IMR-90 (cell line): ENCODE data around the gene EPC2.

Source experiments
- CTCF ChIP-seq: conservative IDR thresholded peaks from 2 replicates; pipeline ENCODE4 v1.5.1; 2012; ENCODE audit warnings: mild to moderate bottlenecking, low read depth, low read length, improper control_type of control experiment
- MAZ ChIP-seq: IDR thresholded peaks from 2 replicates; pipeline ENCODE4 v1.6.1; 2012; ENCODE audit warnings: low read depth, mild to moderate bottlenecking, low read length, improper control_type of control experiment, moderate library complexity, borderline replicate concordance
- MXI1 ChIP-seq: IDR thresholded peaks from 2 replicates; pipeline ENCODE4 v1.6.1; 2012; ENCODE audit warnings: low read depth, mild to moderate bottlenecking, low read length, moderate library complexity, borderline replicate concordance
- NFE2L2 ChIP-seq: fragments of 150-350 bp; IDR thresholded peaks from 2 replicates; pipeline ENCODE4 v1.6.1; 2016; ENCODE audit warnings: low read depth, mild to moderate bottlenecking, low read length
- POLR2A ChIP-seq: IDR thresholded peaks from 2 replicates; pipeline ENCODE4 v1.6.1; 2012; ENCODE audit warnings: mild to moderate bottlenecking, low read depth, low read length
- RAD21 ChIP-seq: IDR thresholded peaks from 2 replicates; pipeline ENCODE4 v1.6.1; 2012; ENCODE audit warnings: low read length, improper control_type of control experiment
- RCOR1 ChIP-seq: IDR thresholded peaks from 2 replicates; pipeline ENCODE4 v1.6.1; 2012; ENCODE audit warnings: mild to moderate bottlenecking, low read length, improper control_type of control experiment; ENCODE audit not compliant: insufficient replicate concordance
- SMC3 ChIP-seq: fragments of 150-350 bp; IDR thresholded peaks from 2 replicates; pipeline ENCODE4 v1.6.1; 2016; ENCODE audit warnings: low read depth, mild to moderate bottlenecking, antibody characterized with exemption, low read length, moderate library complexity

- TF ChIP-seq CTCF (no peak), POLR2A (no peak), SMC3 (no peak), NFE2L2 (no peak), MAZ (no peak), MXI1 (no peak), RAD21 (no peak), RCOR1 (no peak)
These were observed 29.1 kb upstream of the EPC2 start for GRCh38 chr2:148615381-148615841.
